Measurements from ENCODE around the gene RPS6KB2. TPM values are rescaled to one million over a fixed set of nuclear protein-coding genes. Genes with fewer than 3 reads are reported as not detected.

RPS6KB2 gene
- total RNA-seq, 4 donors from 2014 or later = 25.6 to 45.0 (median 30.7) TPM

- no peak for DNase-seq
- peaks cover 0 to 6% of the 10 kb centered on the region in 2 donors for H3K4me1 ChIP-seq
- no peaks in the 10 kb centered on the region for H3K27me3 ChIP-seq
- TF ChIP-seq CTCF (IDR thresholded peaks at IDR 0.05) (no peak), POLR2A (IDR thresholded peaks at IDR 0.05) (no peak)
- no peak overlapping the region for H3K27ac ChIP-seq
- H3K4me3 ChIP-seq = no peak overlapping the region
- intact Hi-C loops (cut with DNase I; ENCODE audit: low total_unique reads) = no loop called here
- H3K9me3 ChIP-seq = no peaks in the 10 kb centered on the region
- no peaks in the 10 kb centered on the region for H3K36me3 ChIP-seq
Observed at GRCh38 chr11:67466367-67466766, 38.1 kb downstream of the RPS6KB2 start.

GRCh38 chr11:67466962-67467771, 38.9 kb downstream of the RPS6KB2 start:
- TF ChIP-seq CTCF (IDR thresholded peaks at IDR 0.05) = no peak
- H3K27me3 ChIP-seq = no peaks in the 10 kb centered on the region
- H3K4me3 ChIP-seq = no peak overlapping the region
- DNase-seq = no peak
- H3K27ac ChIP-seq = no peak overlapping the region
- no peaks in the 10 kb centered on the region for H3K36me3 ChIP-seq
- H3K4me1 ChIP-seq = peaks cover 0 to 6% of the 10 kb centered on the region in 2 donors
- intact Hi-C loops (cut with DNase I; ENCODE audit: low total_unique reads) = no loop called here
- H3K9me3 ChIP-seq = no peaks in the 10 kb centered on the region

- peak overlapping the region; percentile 77 to 87 for H3K4me3 ChIP-seq
- H3K27ac ChIP-seq = peak overlapping the region; percentile 91 to 92
- H3K4me1 ChIP-seq = peaks cover 0 to 6% of the 10 kb centered on the region in 2 donors
- intact Hi-C loops (cut with DNase I; ENCODE audit: low total_unique reads) = no loop called here
- TF ChIP-seq CTCF (IDR thresholded peaks at IDR 0.05) (no peak), POLR2A (IDR thresholded peaks at IDR 0.05) (no peak)
- peak; percentile 44 to 53 for DNase-seq
- no peaks in the 10 kb centered on the region for H3K27me3 ChIP-seq
- H3K36me3 ChIP-seq = no peaks in the 10 kb centered on the region
- no peaks in the 10 kb centered on the region for H3K9me3 ChIP-seq
Observed at GRCh38 chr11:67468056-67468455, 39.8 kb downstream of the RPS6KB2 start.

GRCh38 chr11:67468456-67468758, 40.1 kb downstream of the RPS6KB2 start:
- Histone ChIP-seq H3K4me1 (peaks cover 0 to 6% of the 10 kb centered on the region in 2 donors), H3K27me3 (no peaks in the 10 kb centered on the region), H3K27ac (peak overlapping the region; percentile 91 to 92), H3K9me3 (no peaks in the 10 kb centered on the region), H3K36me3 (no peaks in the 10 kb centered on the region), H3K4me3 (peak overlapping the region; percentile 77 to 87)
- no peak for DNase-seq
- TF ChIP-seq CTCF (IDR thresholded peaks at IDR 0.05) (no peak), POLR2A (IDR thresholded peaks at IDR 0.05) (no peak)
- intact Hi-C loops (cut with DNase I; ENCODE audit: low total_unique reads) = no loop called here

- no peaks in the 10 kb centered on the region for H3K27me3 ChIP-seq
- intact Hi-C loops (cut with DNase I; ENCODE audit: low total_unique reads) = no loop called here
- TF ChIP-seq POLR2A (IDR thresholded peaks at IDR 0.05) (peak; percentile 32 to 76), CTCF (IDR thresholded peaks at IDR 0.05) (peak; percentile 37 to 66 (median 54))
- no peaks in the 10 kb centered on the region for H3K36me3 ChIP-seq
- peak within 1 kb of the TSS; percentile 91 to 92 for H3K27ac ChIP-seq
- peaks cover 0 to 6% of the 10 kb centered on the region in 2 donors for H3K4me1 ChIP-seq
- no peaks in the 10 kb centered on the region for H3K9me3 ChIP-seq
- peak; percentile 90 for DNase-seq
- H3K4me3 ChIP-seq = peak within 1 kb of the TSS; percentile 77 to 87
Observed at GRCh38 chr11:67468759-67469507, 40.6 kb downstream of the RPS6KB2 start, which contains the start of gene TMEM134. Gene TMEM134, minus strand, starts transcription at chr11:67469251. Its CDS starts 59 bp downstream, at chr11:67469192.

All from uterus (tissue), 4 donors.